Fibroblast of skin of right biceps (primary cell): ENCODE results near the gene GLRX3.

Experiments used
- DNase-seq: peaks from one replicate; pipeline ENCODE4 v3.0.0-alpha.2; 2013

Gene GLRX3

GRCh38 chr10:130214431-130214830 lies 78.2 kb downstream of the GLRX3 start:
- DNase-seq: no peak

GRCh38 chr10:130215151-130215930 lies 79.2 kb downstream of the GLRX3 start:
- DNase-seq: no peak

GRCh38 chr10:130215931-130216231 lies 79.7 kb downstream of the GLRX3 start:
- no peak for DNase-seq

- no peak for DNase-seq
These were observed 82.0 kb downstream of the GLRX3 start for GRCh38 chr10:130218181-130218641.

GRCh38 chr10:130218936-130219335 lies 82.7 kb downstream of the GLRX3 start:
- DNase-seq: no peak

GRCh38 chr10:130220251-130221185 lies 84.3 kb downstream of the GLRX3 start:
- no peak for DNase-seq

GRCh38 chr10:130221456-130222375 lies 85.5 kb downstream of the GLRX3 start:
- DNase-seq: no peak

GRCh38 chr10:130222381-130222780 lies 86.2 kb downstream of the GLRX3 start:
- DNase-seq: no peak

GRCh38 chr10:130224228-130224627 lies 88.0 kb downstream of the GLRX3 start:
- DNase-seq: no peak

GRCh38 chr10:130226012-130226411 lies 89.8 kb downstream of the GLRX3 start:
- no peak for DNase-seq

- DNase-seq: no peak
These were observed 91.7 kb downstream of the GLRX3 start for GRCh38 chr10:130227883-130228282.
